Hematopoietic multipotent progenitor cell (in vitro differentiated cells): ENCODE data around the gene CXorf58. TPM values are rescaled to one million over a fixed set of nuclear protein-coding genes. Genes with fewer than 3 reads are reported as not detected.
"Not testable (repeated sequence)": the region's sequence is repeated elsewhere in the genome, so short reads cannot be mapped to it uniquely, and the experiment has no call there.

Experiments used
- DNase-seq, 3 donors: peaks; one replicate each; pipeline ENCODE4 v3.0.0-alpha.2; 2011 to 2015; ENCODE audit warnings: low read depth in 2 of 3, low spot score in 2 of 3
- total RNA-seq: library from RNA; depleted of rRNA; stranded (reverse); fragments of >200 nt; gene quantifications from one replicate; pipeline ENCODE4 v1.2.3, GENCODE V29; 2012

CXorf58 gene
- total RNA-seq, 1 donor, result under 0.01 TPM

DNA sequence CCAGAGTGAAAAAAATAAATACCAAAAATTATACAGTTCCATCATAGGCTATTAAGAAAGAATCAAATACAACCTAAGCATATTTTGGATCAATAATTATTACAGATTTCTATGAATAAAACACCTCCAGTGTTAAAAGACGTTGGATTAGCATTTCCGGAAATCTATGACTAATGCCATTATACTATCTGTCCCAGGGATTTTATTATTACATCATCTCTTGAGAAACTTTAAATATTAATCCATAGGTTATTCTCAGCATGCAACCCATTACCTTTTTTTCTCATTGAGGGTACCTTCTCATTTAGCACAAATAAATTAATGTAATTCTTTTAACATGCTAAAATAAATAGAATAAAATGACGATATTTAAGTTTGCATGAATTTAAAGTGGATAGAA is 44.6 kb downstream of the CXorf58 start:
- no peak for DNase-seq

DNA sequence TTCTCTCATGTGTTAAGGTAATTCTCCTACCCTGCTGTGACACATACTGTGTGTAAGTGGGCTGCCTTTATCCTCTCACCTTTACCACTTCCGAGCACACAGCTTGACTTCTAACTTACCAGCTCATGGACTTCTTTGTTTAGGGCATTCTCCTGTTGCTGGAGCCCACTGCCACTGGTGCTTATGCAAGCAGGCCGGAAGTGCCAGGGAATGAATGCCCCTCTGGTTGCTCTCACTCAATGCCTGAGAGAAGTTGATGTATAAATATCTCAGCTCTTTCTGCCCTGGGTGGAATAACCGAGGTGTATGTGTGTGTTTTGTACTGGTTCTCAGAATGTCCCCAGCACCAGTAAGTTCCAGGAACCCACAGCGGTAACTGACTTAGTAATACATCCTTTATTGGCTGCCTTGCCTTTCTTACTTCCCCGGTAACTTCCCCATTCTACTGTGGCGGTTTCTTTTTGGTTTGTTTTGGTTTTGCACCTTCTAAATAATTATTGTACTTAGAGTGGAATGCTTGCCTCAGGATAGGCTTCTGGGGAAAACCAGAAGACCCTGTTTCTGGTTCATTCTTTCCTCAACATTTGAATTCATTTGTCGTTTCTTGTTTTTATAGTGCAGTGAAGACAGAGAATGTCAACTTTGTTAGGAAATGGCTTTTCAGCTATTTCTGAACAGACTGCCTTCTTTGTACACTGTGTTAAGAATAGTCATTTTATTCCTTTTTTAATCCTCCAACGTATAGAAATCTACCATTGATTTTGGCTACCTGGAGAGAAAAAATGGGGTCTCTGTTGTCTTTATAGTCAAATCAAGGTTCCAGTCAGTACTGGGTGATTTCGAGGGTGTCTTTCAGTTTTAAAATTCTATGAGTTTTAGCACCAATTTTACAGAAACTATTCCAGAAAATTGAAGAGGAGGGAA is 45.4 kb downstream of the CXorf58 start:
- DNase-seq, result peak in 2 of 3 donors; percentile 47 to 64

- DNase-seq, result peak in 1 of 3 donors; percentile 4
These were observed 46.1 kb downstream of the CXorf58 start for GRCh38 chrX:23953908-23954269.

- DNase-seq, result no peak
These were observed 46.6 kb downstream of the CXorf58 start for GRCh38 chrX:23954396-23954795.

GRCh38 chrX:23959781-23960180 is 52.0 kb downstream of the CXorf58 start:
- DNase-seq, result peak in 1 of 3 donors; percentile 0

DNA sequence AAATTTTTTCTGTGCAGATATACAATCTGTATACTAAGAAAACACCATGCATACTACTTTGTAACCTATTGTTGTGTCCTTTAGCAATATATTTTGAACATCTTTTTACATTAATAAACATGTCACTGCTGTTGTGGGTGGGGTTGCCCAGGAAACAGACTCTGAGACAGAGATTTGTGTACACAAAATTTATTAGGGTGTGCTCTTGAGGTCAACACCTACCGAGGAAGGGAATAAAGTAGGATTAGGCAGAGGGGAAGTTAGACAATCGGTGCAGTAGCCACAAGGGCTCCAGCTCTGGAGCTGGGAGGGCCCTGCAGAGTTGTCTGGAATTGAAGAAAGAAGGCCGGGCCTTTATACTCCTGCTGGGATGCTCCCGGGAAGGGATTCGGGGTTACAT is 56.4 kb downstream of the CXorf58 start:
- DNase-seq, result no peak

- DNase-seq, result not testable (repeated sequence)
These were observed 57.8 kb downstream of the CXorf58 start for GRCh38 chrX:23965630-23966029.

DNA sequence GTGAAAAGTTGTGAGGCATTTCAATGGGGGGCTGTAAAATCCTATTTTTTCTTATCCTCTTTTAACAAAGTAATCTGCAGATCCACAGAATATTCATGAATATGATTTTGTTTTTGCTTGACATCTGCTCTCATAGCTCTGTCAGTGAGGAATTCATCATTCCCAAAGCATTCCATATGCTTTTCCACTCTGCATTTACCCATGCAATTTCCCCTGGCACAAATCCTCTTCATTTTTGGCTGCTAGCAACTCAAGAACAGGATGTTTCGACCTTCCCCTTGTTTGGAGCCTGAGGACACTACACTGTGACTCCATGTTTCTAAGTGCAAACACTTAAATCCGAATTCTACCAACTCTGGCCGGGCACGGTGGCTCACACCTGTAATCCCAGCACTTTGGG is 70.7 kb downstream of the CXorf58 start:
- DNase-seq, result no peak

DNA sequence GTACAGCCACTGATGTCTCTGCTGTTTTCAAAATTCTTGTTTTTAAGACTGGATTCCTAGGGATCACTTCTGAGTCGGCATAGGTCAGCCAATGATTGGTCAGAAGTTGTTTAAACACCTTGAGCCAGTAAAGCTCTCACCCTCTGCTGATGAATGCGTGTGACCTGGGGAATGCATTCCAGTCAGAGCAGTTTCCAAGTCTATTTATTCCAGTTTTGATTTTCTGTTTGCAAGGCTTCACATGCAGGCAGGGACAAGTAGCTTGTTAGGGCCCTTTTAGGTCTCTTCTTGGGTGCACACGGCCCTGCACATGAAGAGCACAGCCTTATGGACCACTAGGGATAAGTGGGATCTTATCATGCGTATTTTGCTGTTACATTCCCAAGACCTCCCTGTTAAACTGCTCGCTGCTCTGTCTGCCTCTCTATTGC is 72.2 kb downstream of the CXorf58 start:
- no peak for DNase-seq

DNA sequence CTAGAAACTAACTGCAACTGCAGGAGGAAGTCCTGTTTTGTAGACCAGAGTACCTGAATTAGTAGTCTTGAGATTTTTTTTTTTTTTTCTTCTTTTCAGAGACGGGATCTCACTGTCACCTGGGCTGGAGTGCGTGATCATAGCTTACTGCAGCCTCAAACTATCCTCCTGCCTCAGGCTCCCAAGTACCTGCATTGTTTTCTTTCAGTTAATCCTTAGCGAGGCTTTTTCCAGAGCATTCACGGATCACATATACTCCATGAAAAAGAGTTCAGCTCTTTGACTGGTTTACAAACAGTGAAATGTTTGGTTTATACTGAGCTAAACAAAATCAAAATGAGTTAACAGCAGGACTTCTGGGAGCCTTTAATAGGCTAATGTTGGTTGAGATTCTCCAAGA is 73.4 kb downstream of the CXorf58 start:
- no peak for DNase-seq

- DNase-seq, result no peak
These were observed 73.9 kb downstream of the CXorf58 start for GRCh38 chrX:23981711-23982110.

GRCh38 chrX:23982891-23983290 is 75.1 kb downstream of the CXorf58 start:
- DNase-seq, result no peak

Other genes with a start within 250 kb of the CXorf58 start
- gene PRDX4, start 240.5 kb upstream of the CXorf58 start, total RNA-seq, result 47.1 TPM
- 7.8 TPM for gene ACOT9, start 164.7 kb upstream of the CXorf58 start, total RNA-seq
- gene SAT1, start 124.8 kb upstream of the CXorf58 start, total RNA-seq, result 140 TPM
- gene APOO, start 68 bp upstream of the CXorf58 start, total RNA-seq, result 4.3 TPM
- 17.2 TPM for gene KLHL15, start 119.2 kb downstream of the CXorf58 start, total RNA-seq
- gene EIF2S3, start 146.9 kb downstream of the CXorf58 start, total RNA-seq, result 390 TPM
- 30.2 TPM for gene ZFX, start 241.7 kb downstream of the CXorf58 start, total RNA-seq